Measurements from ENCODE around the gene RHBDL2.

GRCh38 chr1:38891753-38892152, 49.9 kb downstream of the RHBDL2 start:
- TF ChIP-seq SUZ12 (IDR thresholded peaks at IDR 0.05): no peak
- TF ChIP-seq PKNOX1 (IDR thresholded peaks at IDR 0.05): no peak
- TF ChIP-seq FOXM1 (IDR thresholded peaks at IDR 0.05; ENCODE audit: borderline replicate concordance): no peak
- TF ChIP-seq L3MBTL2 (conservative IDR thresholded peaks at IDR 0.05): no peak
- TF ChIP-seq TARDBP (IDR thresholded peaks at IDR 0.05): no peak
- no peak for TF ChIP-seq BHLHE40 (IDR thresholded peaks at IDR 0.05; ENCODE audit: borderline replicate concordance)
- no peak for TF ChIP-seq NFRKB (IDR thresholded peaks at IDR 0.05)
